ENCODE results near the gene TMEM271. TPM values are rescaled to one million over a fixed set of nuclear protein-coding genes. Genes with fewer than 3 reads are reported as not detected.
"Not testable (repeated sequence)": the region's sequence is repeated elsewhere in the genome, so short reads cannot be mapped to it uniquely, and the experiment has no call there.

Gene TMEM271
- total RNA-seq, 1 donor from 2014 or later = not detected

DNA sequence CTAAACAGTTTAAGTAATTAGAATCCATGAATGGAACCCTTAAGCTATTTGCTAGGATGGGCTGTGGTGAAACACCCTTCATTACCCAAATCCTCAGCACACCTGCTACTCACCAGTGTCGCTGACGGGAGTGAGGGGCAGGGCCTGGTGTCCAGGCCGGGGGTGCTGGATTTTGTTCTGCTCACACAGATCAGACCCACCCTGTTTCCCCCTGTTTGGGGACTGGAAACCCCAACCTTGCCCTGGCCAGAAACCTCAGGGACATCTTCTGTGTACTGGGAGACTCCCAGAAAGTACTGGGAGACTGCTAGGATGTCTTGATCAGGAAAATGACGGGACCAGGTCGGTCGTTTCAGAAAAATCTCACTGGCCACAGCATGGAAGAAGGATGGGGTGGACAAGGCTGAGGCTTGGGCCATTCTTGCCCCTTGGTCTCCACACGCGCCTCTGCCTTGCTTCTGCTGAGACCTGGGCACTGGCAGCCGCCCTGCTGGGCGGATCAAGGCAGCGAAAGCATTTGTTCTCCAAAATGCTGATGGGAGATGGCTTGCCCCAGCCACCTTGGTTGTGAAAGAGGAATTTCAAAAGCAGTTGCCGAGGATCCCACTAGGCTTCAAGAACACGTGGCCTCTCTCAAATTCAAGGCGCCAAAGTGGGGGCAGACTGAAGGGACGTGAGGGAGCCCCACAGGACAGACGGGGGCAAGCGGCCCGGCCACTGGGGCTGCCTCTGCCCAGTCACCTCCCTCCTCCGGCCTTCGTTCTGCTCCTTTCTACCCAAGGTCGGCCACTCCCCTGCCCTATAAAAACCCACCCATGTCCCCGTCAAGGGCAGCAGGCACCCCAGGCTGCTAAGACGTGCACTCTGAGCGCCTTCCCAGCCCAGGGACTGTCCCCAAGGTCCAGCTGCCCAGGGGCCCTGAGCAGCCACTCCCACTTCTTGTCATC lies 25.8 kb upstream of the TMEM271 start:
- H3K4me1 Mint-ChIP-seq = peaks cover 2% of the 10 kb centered on the region
- H3K27ac Mint-ChIP-seq = no peak overlapping the region
- H3K4me3 Mint-ChIP-seq = no peak overlapping the region
- TF ChIP-seq, protein P1, sequence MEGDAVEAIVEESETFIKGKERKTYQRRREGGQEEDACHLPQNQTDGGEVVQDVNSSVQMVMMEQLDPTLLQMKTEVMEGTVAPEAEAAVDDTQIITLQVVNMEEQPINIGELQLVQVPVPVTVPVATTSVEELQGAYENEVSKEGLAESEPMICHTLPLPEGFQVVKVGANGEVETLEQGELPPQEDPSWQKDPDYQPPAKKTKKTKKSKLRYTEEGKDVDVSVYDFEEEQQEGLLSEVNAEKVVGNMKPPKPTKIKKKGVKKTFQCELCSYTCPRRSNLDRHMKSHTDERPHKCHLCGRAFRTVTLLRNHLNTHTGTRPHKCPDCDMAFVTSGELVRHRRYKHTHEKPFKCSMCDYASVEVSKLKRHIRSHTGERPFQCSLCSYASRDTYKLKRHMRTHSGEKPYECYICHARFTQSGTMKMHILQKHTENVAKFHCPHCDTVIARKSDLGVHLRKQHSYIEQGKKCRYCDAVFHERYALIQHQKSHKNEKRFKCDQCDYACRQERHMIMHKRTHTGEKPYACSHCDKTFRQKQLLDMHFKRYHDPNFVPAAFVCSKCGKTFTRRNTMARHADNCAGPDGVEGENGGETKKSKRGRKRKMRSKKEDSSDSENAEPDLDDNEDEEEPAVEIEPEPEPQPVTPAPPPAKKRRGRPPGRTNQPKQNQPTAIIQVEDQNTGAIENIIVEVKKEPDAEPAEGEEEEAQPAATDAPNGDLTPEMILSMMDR (IDR thresholded peaks at IDR 0.05) = no peak
- H3K27me3 Mint-ChIP-seq = peaks cover 11% of the 10 kb centered on the region
- POLR2A ChIA-PET = no interaction called here
- no peak for ATAC-seq (ENCODE audit: low read depth)
- intact Hi-C loops (cut with micrococcal nuclease) = no loop called here
- H3K36me3 Mint-ChIP-seq (ENCODE audit: low read depth) = no peaks in the 10 kb centered on the region
- no peaks in the 10 kb centered on the region for H3K9me3 Mint-ChIP-seq
- no peak for DNase-seq
- CTCF ChIA-PET = no interaction called here

DNA sequence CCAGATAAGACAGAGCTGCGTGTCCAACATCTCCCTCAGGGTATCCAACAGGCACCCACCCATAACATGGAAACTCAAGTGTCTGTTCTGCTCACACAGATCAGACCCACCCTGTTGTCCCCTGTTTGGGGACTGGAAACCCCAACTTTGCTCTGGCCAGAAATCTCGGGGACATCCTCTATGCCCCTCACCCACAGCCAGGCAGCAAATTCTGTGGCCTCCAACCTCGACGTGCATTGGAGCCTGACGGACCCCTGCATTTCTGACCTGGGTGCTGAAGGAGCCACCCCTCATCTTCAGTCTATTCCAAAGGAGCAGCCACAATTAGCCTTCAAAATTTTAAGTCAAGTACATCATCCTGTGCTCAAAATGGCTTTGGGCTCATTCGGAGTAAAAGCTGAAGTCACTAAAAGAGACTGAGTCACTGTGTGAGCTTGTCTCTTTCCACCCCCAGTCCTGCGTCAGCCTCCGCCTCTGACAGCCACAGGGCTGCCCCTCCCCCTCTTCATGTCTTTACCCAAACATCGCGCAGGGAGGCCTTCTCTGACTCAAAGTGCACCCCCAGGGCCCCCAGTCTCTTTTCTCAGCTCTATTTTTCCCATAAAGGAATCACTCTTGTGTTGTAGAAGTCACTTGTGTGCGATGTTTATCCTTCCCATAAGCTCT lies 24.9 kb upstream of the TMEM271 start:
- no peaks in the 10 kb centered on the region for H3K36me3 Mint-ChIP-seq (ENCODE audit: low read depth)
- no peaks in the 10 kb centered on the region for H3K9me3 Mint-ChIP-seq
- intact Hi-C loops (cut with micrococcal nuclease) = no loop called here
- TF ChIP-seq, protein P1 (IDR thresholded peaks at IDR 0.05) = no peak
- ATAC-seq (ENCODE audit: low read depth) (no peak), DNase-seq (no peak)
- H3K4me3 Mint-ChIP-seq = no peak overlapping the region
- ChIA-PET CTCF (no interaction called here), POLR2A (no interaction called here)
- H3K27me3 Mint-ChIP-seq = peaks cover 13% of the 10 kb centered on the region
- peaks cover 2% of the 10 kb centered on the region for H3K4me1 Mint-ChIP-seq
- no peak overlapping the region for H3K27ac Mint-ChIP-seq

DNA sequence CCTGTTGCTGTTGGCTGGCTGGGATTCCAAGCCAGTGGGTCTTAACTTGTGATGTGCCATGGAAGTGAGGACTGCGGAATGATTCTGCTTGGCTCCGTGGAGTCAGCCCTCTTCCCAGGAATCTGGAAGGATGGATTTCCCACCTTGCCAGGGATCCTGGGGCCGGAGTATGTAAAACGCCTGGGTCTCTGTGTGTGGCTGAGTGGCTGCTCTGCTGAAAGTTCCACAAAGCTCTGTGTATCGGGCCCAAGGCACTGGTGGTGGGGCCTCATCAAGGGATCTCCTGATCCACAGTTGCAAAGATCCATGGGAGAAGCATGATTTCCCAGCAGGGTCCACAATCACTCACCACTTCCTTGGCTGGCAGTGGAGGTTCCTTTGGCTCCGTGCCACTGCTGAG lies 24.1 kb upstream of the TMEM271 start:
- peaks cover 3% of the 10 kb centered on the region for H3K9me3 Mint-ChIP-seq
- no peak overlapping the region for H3K4me3 Mint-ChIP-seq
- intact Hi-C loops (cut with micrococcal nuclease) = no loop called here
- peaks cover 13% of the 10 kb centered on the region for H3K27me3 Mint-ChIP-seq
- no peaks in the 10 kb centered on the region for H3K36me3 Mint-ChIP-seq (ENCODE audit: low read depth)
- DNase-seq = no peak
- no peak overlapping the region for H3K27ac Mint-ChIP-seq
- ChIA-PET CTCF (no interaction called here), POLR2A (no interaction called here)
- TF ChIP-seq, protein P1 (IDR thresholded peaks at IDR 0.05) = no peak
- peaks cover 2% of the 10 kb centered on the region for H3K4me1 Mint-ChIP-seq
- ATAC-seq (ENCODE audit: low read depth) = no peak

DNA sequence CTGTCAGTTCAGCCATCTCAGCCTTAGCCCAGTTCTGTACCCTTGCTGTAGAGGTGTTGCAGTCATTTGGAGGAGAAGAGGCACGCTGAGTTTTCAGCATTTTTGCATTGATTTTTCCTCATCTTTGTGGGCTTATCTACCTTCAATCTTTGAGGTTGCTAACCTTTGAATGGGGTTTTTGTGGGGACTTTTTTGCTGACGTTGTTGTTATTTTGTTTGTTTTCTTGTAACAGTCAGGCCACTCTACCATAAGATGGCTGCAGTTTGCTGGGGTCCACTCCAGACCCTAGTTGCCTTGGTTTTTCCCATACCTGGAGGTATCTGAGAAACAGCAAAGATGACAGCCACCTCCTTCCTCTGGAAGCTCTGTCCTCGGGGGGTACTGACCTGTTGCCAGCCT lies 22.8 kb upstream of the TMEM271 start:
- ChIA-PET CTCF (no interaction called here), POLR2A (no interaction called here)
- H3K27me3 Mint-ChIP-seq = peaks cover 18% of the 10 kb centered on the region
- H3K4me1 Mint-ChIP-seq = no peaks in the 10 kb centered on the region
- no peaks in the 10 kb centered on the region for H3K36me3 Mint-ChIP-seq (ENCODE audit: low read depth)
- H3K4me3 Mint-ChIP-seq = no peak overlapping the region
- DNase-seq (no peak), ATAC-seq (ENCODE audit: low read depth) (no peak)
- intact Hi-C loops (cut with micrococcal nuclease) = no loop called here
- TF ChIP-seq, protein P1 (IDR thresholded peaks at IDR 0.05) = no peak
- H3K9me3 Mint-ChIP-seq = peaks cover 5% of the 10 kb centered on the region
- H3K27ac Mint-ChIP-seq = no peak overlapping the region

DNA sequence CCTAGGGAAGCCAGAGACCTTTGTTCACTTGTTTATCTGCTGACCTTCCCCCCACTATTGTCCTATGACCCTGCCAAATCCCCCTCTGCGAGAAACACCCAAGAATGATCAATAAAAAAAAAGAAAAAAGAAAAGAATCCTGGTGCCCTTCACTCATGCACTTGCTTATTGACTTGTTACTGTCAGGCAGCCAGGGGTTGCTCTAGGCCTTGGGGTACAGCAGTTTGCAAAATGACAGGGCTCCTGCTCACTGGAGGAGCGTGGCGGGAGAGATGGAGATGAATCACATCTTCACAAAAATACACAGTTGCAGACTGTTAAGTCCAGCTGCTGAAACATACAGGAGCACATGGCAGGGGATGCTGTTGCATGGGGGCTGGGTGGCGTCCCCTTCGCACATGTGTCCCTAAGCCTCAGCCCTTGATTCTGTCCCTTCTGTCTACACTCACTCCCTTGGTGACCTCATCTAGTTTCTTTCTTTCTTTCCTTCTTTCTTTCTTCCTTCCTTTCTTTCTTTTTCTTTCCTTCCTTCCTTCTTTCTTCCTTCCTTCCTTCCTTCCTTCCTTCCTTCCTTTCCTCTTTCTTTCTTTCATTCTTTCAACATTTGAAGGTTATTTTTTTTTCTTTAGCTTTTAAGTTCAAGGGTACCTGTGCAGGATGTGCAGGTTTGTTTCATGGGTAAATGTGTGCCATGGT lies 16.9 kb upstream of the TMEM271 start:
- Mint-ChIP-seq H3K27ac (no peak overlapping the region), H3K36me3 (ENCODE audit: low read depth) (no peaks in the 10 kb centered on the region), H3K27me3 (peaks cover 16% of the 10 kb centered on the region), H3K4me1 (no peaks in the 10 kb centered on the region), H3K9me3 (peaks cover 12% of the 10 kb centered on the region), H3K4me3 (no peak overlapping the region)
- TF ChIP-seq, protein P1 (IDR thresholded peaks at IDR 0.05) = no peak
- DNase-seq = no peak
- ChIA-PET POLR2A (no interaction called here), CTCF (interaction anchor here (0.7 kb wide), 1 partner anchor 534 kb away, joined by 5 read pairs; no protein-coding TSS in a partner anchor)
- no peak for ATAC-seq (ENCODE audit: low read depth)
- intact Hi-C loops (cut with micrococcal nuclease) = no loop called here

DNA sequence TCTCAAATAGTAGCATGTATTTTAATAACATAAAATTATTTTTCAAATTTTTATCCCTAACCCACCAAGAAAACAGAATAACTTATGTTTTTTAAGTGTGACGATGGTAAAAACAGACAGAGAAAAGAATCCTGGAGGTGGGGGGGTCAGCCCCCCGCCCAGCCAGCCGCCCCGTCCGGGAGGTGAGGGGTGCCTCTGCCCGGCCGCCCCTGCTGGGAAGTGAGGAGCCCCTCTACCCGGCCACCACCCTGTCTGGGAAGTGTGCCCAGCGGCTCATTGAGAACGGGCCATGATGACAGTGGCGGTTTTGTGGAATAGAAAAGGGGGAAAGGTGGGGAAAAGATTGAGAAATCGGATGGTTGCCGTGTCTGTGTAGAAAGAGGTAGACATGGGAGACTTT lies 16.1 kb upstream of the TMEM271 start:
- H3K27ac Mint-ChIP-seq; H3K36me3 Mint-ChIP-seq (ENCODE audit: low read depth); H3K4me3 Mint-ChIP-seq; H3K4me1 Mint-ChIP-seq; POLR2A ChIA-PET; DNase-seq; intact Hi-C loops (cut with micrococcal nuclease); CTCF ChIA-PET; ATAC-seq (ENCODE audit: low read depth): not testable (repeated sequence)
- peaks cover 17% of the 10 kb centered on the region for H3K27me3 Mint-ChIP-seq
- peaks cover 12% of the 10 kb centered on the region for H3K9me3 Mint-ChIP-seq

Measured in activated B cell treated with CpG ODN at 0.5 μM for 24 hours (primary cell).